Epithelial cell of proximal tubule (primary cell): Measurements from ENCODE around the gene YPEL3. TPM values are rescaled to one million over a fixed set of nuclear protein-coding genes. Genes with fewer than 3 reads are reported as not detected.

Experiments
- DNase-seq: peaks from one replicate; pipeline ENCODE4 v3.0.0-alpha.2; 2011; ENCODE audit warnings: low read depth
- H3K4me3 ChIP-seq: 2 replicates; pipeline ENCODE4 v1.5.1; 2011; ENCODE audit warnings: low read depth, mild to moderate bottlenecking, low read length
- CTCF ChIP-seq: conservative IDR thresholded peaks from 2 replicates; pipeline ENCODE4 v1.5.1; 2012; ENCODE audit warnings: low read depth, mild to moderate bottlenecking, low read length
- total RNA-seq: library from RNA; depleted of rRNA; stranded (reverse); fragments of >200 nt; gene quantifications from 2 replicates; pipeline ENCODE4 v1.2.3, GENCODE V29; 2015

The YPEL3 gene
- total RNA-seq, 1 donor from 2014 or later = 41.3 TPM

GRCh38 chr16:30088832-30089624 is 7.0 kb downstream of the YPEL3 start:
- DNase-seq = no peak
- H3K4me3 ChIP-seq = no peak overlapping the region
- no peak for TF ChIP-seq CTCF

- no peak for TF ChIP-seq CTCF
- no peak for DNase-seq
- no peak overlapping the region for H3K4me3 ChIP-seq
Measured at GRCh38 chr16:30088237-30088831, 7.7 kb downstream of the YPEL3 start.

GRCh38 chr16:30087181-30087898 is 8.7 kb downstream of the YPEL3 start:
- no peak overlapping the region for H3K4me3 ChIP-seq
- DNase-seq = no peak
- no peak for TF ChIP-seq CTCF

GRCh38 chr16:30086291-30087140 is 9.5 kb downstream of the YPEL3 start:
- TF ChIP-seq CTCF = no peak
- H3K4me3 ChIP-seq = no peak overlapping the region
- DNase-seq = no peak

- TF ChIP-seq CTCF = no peak
- no peak overlapping the region for H3K4me3 ChIP-seq
- no peak for DNase-seq
Measured at GRCh38 chr16:30085820-30086219, 10.2 kb downstream of the YPEL3 start.

- DNase-seq = no peak
- no peak for TF ChIP-seq CTCF
- H3K4me3 ChIP-seq = no peak overlapping the region
Measured at GRCh38 chr16:30085247-30085646, 10.8 kb downstream of the YPEL3 start.
